ENCODE measurements around the gene TARBP2.
A peak's percentile ranks its signal among the peaks of the same experiment; 100 is the strongest.

TARBP2 gene

GRCh38 chr12:53523131-53523530, 22.0 kb downstream of the TARBP2 start:
- no peak overlapping the region for H3K4me3 ChIP-seq
- no peak overlapping the region for H3K4me2 ChIP-seq
- no peak overlapping the region for H3K9ac ChIP-seq
- TF ChIP-seq Cebpa-rat (IDR thresholded peaks at IDR 0.05): no peak
- H3K9me3 ChIP-seq (replicated peaks in 1 of 11): no peaks in the 10 kb centered on the region
- H3K4me1 ChIP-seq: peaks cover 8 to 19% (median 14%) of the 10 kb centered on the region in 10 experiments
- peaks cover 90 to 100% (median 93%) of the 10 kb centered on the region in 11 experiments for H3K36me3 ChIP-seq
- H3K27me3 ChIP-seq: no peaks in the 10 kb centered on the region
- peaks cover 0 to 7% (median 0%) of the 10 kb centered on the region in 11 experiments; a peak in 4 of 22 replicates for H4K20me1 ChIP-seq
- H3K27ac ChIP-seq: no peak overlapping the region

GRCh38 chr12:53524476-53524875, 23.4 kb downstream of the TARBP2 start:
- H3K4me1 ChIP-seq: peaks cover 8 to 17% (median 13%) of the 10 kb centered on the region in 10 experiments
- H3K36me3 ChIP-seq: peaks cover 85 to 100% (median 91%) of the 10 kb centered on the region in 11 experiments
- H3K9ac ChIP-seq: no peak overlapping the region
- TF ChIP-seq Cebpa-rat (IDR thresholded peaks at IDR 0.05): no peak
- H3K4me2 ChIP-seq: no peak overlapping the region
- no peak overlapping the region for H3K4me3 ChIP-seq
- H3K27ac ChIP-seq: no peak overlapping the region
- H3K27me3 ChIP-seq: no peaks in the 10 kb centered on the region
- no peaks in the 10 kb centered on the region for H3K9me3 ChIP-seq (replicated peaks in 1 of 11)
- peaks cover 0 to 7% (median 0%) of the 10 kb centered on the region in 11 experiments; a peak in 4 of 22 replicates for H4K20me1 ChIP-seq

GRCh38 chr12:53530061-53530460, 29.0 kb downstream of the TARBP2 start:
- no peak overlapping the region for H3K9ac ChIP-seq
- no peak overlapping the region for H3K27ac ChIP-seq
- H3K4me3 ChIP-seq: no peak overlapping the region
- TF ChIP-seq Cebpa-rat (IDR thresholded peaks at IDR 0.05): no peak
- H4K20me1 ChIP-seq: 0 out of 22 replicates have a peak, but pooled peaks cover 0 to 4% (median 0%) of the 10 kb centered on the region in 11 experiments
- H3K4me2 ChIP-seq: no peak overlapping the region
- H3K4me1 ChIP-seq: peaks cover 0 to 25% (median 0%) of the 10 kb centered on the region in 10 experiments; a peak in 5 of 20 replicates
- H3K36me3 ChIP-seq: peaks cover 86 to 100% (median 92%) of the 10 kb centered on the region in 11 experiments
- no peaks in the 10 kb centered on the region for H3K9me3 ChIP-seq (replicated peaks in 1 of 11)
- no peaks in the 10 kb centered on the region for H3K27me3 ChIP-seq

- Histone ChIP-seq H3K36me3 (peaks cover 88 to 100% (median 91%) of the 10 kb centered on the region in 11 experiments), H3K4me1 (peaks cover 0 to 33% (median 0%) of the 10 kb centered on the region in 10 experiments; a peak in 5 of 20 replicates), H3K9me3 (replicated peaks in 1 of 11) (no peaks in the 10 kb centered on the region), H3K9ac (no peak overlapping the region), H3K27me3 (no peaks in the 10 kb centered on the region), H3K4me3 (no peak overlapping the region), H4K20me1 (0 out of 22 replicates have a peak, but pooled peaks cover 0 to 4% (median 0%) of the 10 kb centered on the region in 11 experiments), H3K27ac (no peak overlapping the region), H3K4me2 (no peak overlapping the region)
- no peak for TF ChIP-seq Cebpa-rat (IDR thresholded peaks at IDR 0.05)
These were observed 29.8 kb downstream of the TARBP2 start for GRCh38 chr12:53530920-53531319.

GRCh38 chr12:53532021-53532420, 30.9 kb downstream of the TARBP2 start:
- peaks cover 0 to 38% (median 0%) of the 10 kb centered on the region in 10 experiments; a peak in 5 of 20 replicates for H3K4me1 ChIP-seq
- 0 out of 22 replicates have a peak, but pooled peaks cover 0 to 4% (median 0%) of the 10 kb centered on the region in 11 experiments for H4K20me1 ChIP-seq
- H3K4me3 ChIP-seq: no peak overlapping the region
- no peaks in the 10 kb centered on the region for H3K9me3 ChIP-seq (replicated peaks in 1 of 11)
- peaks cover 90 to 100% (median 95%) of the 10 kb centered on the region in 11 experiments for H3K36me3 ChIP-seq
- no peak overlapping the region for H3K27ac ChIP-seq
- H3K4me2 ChIP-seq: no peak overlapping the region
- TF ChIP-seq Cebpa-rat (IDR thresholded peaks at IDR 0.05): no peak
- no peaks in the 10 kb centered on the region for H3K27me3 ChIP-seq
- no peak overlapping the region for H3K9ac ChIP-seq

GRCh38 chr12:53532524-53533445, 31.7 kb downstream of the TARBP2 start:
- Histone ChIP-seq H3K9me3 (replicated peaks in 1 of 11) (no peaks in the 10 kb centered on the region), H3K36me3 (peaks cover 91 to 100% (median 95%) of the 10 kb centered on the region in 11 experiments), H3K27ac (peak overlapping the region in 2 of 11 experiments; percentile 57 to 83; a peak in 2 of 22 replicates), H3K4me3 (no peak overlapping the region), H3K4me1 (peaks cover 0 to 38% (median 0%) of the 10 kb centered on the region in 10 experiments; a peak in 5 of 20 replicates), H3K27me3 (no peaks in the 10 kb centered on the region), H3K4me2 (peak overlapping the region in 2 of 11 experiments; percentile 57 to 75; a peak in 3 of 22 replicates), H4K20me1 (no peaks in the 10 kb centered on the region), H3K9ac (no peak overlapping the region)
- TF ChIP-seq Cebpa-rat (IDR thresholded peaks at IDR 0.05): no peak

GRCh38 chr12:53533471-53533870, 32.4 kb downstream of the TARBP2 start:
- H3K27ac ChIP-seq: peak overlapping the region in 3 of 11 experiments; percentile 39 to 83 (median 57); a peak in 5 of 22 replicates
- H3K9me3 ChIP-seq (replicated peaks in 1 of 11): no peaks in the 10 kb centered on the region
- H3K36me3 ChIP-seq: peaks cover 97 to 100% (median 99%) of the 10 kb centered on the region in 11 experiments
- TF ChIP-seq Cebpa-rat (IDR thresholded peaks at IDR 0.05): no peak
- peaks cover 0 to 38% (median 0%) of the 10 kb centered on the region in 10 experiments; a peak in 4 of 20 replicates for H3K4me1 ChIP-seq
- no peak overlapping the region for H3K4me3 ChIP-seq
- no peaks in the 10 kb centered on the region for H4K20me1 ChIP-seq
- no peaks in the 10 kb centered on the region for H3K27me3 ChIP-seq
- peak overlapping the region in 1 of 11 experiments; percentile 49; a peak in 2 of 22 replicates for H3K9ac ChIP-seq
- peak overlapping the region in 3 of 11 experiments; percentile 31 to 75 (median 57); a peak in 4 of 22 replicates for H3K4me2 ChIP-seq

GRCh38 chr12:53536962-53537361, 35.9 kb downstream of the TARBP2 start:
- Histone ChIP-seq H3K9me3 (replicated peaks in 1 of 11) (no peaks in the 10 kb centered on the region), H3K27ac (no peak overlapping the region), H3K4me2 (no peak overlapping the region), H3K27me3 (no peaks in the 10 kb centered on the region), H3K9ac (no peak overlapping the region), H3K36me3 (peaks cover 93 to 100% (median 100%) of the 10 kb centered on the region in 11 experiments), H3K4me1 (peaks cover 5 to 38% (median 10%) of the 10 kb centered on the region in 10 experiments; a peak in 15 of 20 replicates), H3K4me3 (no peak overlapping the region), H4K20me1 (no peaks in the 10 kb centered on the region)
- no peak for TF ChIP-seq Cebpa-rat (IDR thresholded peaks at IDR 0.05)

GRCh38 chr12:53538209-53538689, 37.2 kb downstream of the TARBP2 start:
- H3K4me1 ChIP-seq: peaks cover 5 to 32% (median 10%) of the 10 kb centered on the region in 10 experiments; a peak in 15 of 20 replicates
- H3K36me3 ChIP-seq: peaks cover 92 to 100% (median 99%) of the 10 kb centered on the region in 11 experiments
- H3K27ac ChIP-seq: no peak overlapping the region

More at GRCh38 chr12:53538209-53538689, 37.2 kb downstream of the TARBP2 start:
- 0 out of 22 replicates have a peak, but pooled peaks of 1 of the 11 experiments have one; percentile 8 for TF ChIP-seq Cebpa-rat (IDR thresholded peaks at IDR 0.05)
- Histone ChIP-seq H3K9me3 (replicated peaks in 1 of 11) (no peaks in the 10 kb centered on the region), H4K20me1 (no peaks in the 10 kb centered on the region), H3K9ac (no peak overlapping the region), H3K4me3 (no peak overlapping the region), H3K27me3 (no peaks in the 10 kb centered on the region), H3K4me2 (no peak overlapping the region)
